ENCODE measurements around the gene AGA. TPM values are rescaled to one million over a fixed set of nuclear protein-coding genes. Genes with fewer than 3 reads are reported as not detected.

AGA gene
- total RNA-seq, 2 donors from 2014 or later, result 6.9 to 8.4 TPM

GRCh38 chr4:177401658-177402273, 40.5 kb downstream of the AGA start:
- intact Hi-C loops (cut with DNase I), result no loop called here
- ATAC-seq (no peak), DNase-seq (no peak)

- DNase-seq (no peak), ATAC-seq (no peak)
- intact Hi-C loops (cut with DNase I), result no loop called here
Observed at GRCh38 chr4:177400030-177400429, 42.2 kb downstream of the AGA start.

- intact Hi-C loops (cut with DNase I), result no loop called here
Observed at GRCh38 chr4:177396352-177396751, 45.9 kb downstream of the AGA start.

GRCh38 chr4:177393236-177393635, 49.0 kb downstream of the AGA start:
- no peak for DNase-seq
- ATAC-seq, result no peak
- intact Hi-C loops (cut with DNase I), result no loop called here

More at GRCh38 chr4:177396352-177396751, 45.9 kb downstream of the AGA start:
- DNase-seq (no peak), ATAC-seq (no peak)

- ATAC-seq, result no peak
- intact Hi-C loops (cut with DNase I), result no loop called here
- DNase-seq, result no peak
Observed at GRCh38 chr4:177391953-177392352, 50.3 kb downstream of the AGA start.

GRCh38 chr4:177391287-177391686, 51.0 kb downstream of the AGA start:
- intact Hi-C loops (cut with DNase I), result no loop called here
- no peak for DNase-seq
- ATAC-seq, result no peak

- intact Hi-C loops (cut with DNase I), result no loop called here
- no peak for ATAC-seq
- no peak for DNase-seq
Observed at GRCh38 chr4:177386278-177386815, 55.9 kb downstream of the AGA start.

- intact Hi-C loops (cut with DNase I), result no loop called here
- no peak for DNase-seq
- no peak for ATAC-seq
Observed at GRCh38 chr4:177385576-177386277, 56.5 kb downstream of the AGA start.

- intact Hi-C loops (cut with DNase I), result no loop called here
- no peak for DNase-seq
- no peak for ATAC-seq
Observed at GRCh38 chr4:177384856-177385397, 57.3 kb downstream of the AGA start.

- intact Hi-C loops (cut with DNase I), result no loop called here
- ATAC-seq (no peak), DNase-seq (no peak)
Observed at GRCh38 chr4:177381762-177382310, 60.4 kb downstream of the AGA start.

Other genes with a start within 250 kb of the AGA start
- gene NEIL3, start 132.6 kb downstream of the AGA start, total RNA-seq, result under 1 TPM in 1 of 2 donors, not detected in 1; 0.32 TPM

Measured in left cardiac atrium (tissue), 4 donors.